IMR-90 (cell line): ENCODE results near the gene HEY2. TPM values are rescaled to one million over a fixed set of nuclear protein-coding genes. Genes with fewer than 3 reads are reported as not detected.
A peak's percentile ranks its signal among the peaks of the same experiment; 100 is the strongest.

ENCODE experiments used
- ATAC-seq: fragments of 200-7000 bp; cut with Tn5 transposase; 2 replicates; pipeline ENCODE4 v1.9.1; 2020; ENCODE audit warnings: low read depth, mild to moderate bottlenecking, moderate library complexity
- BruUV-seq: library from RNA; stranded (reverse); fragments of 400-500 nt; replicated peaks from 2 replicates; lab custom pipeline; 2021; lab: Mats Ljungman, UMichigan
- CTCF ChIA-PET: fragments of 300-600 bp; formaldehyde crosslinking; extraction: SDS; loops from one replicate; lab custom pipeline; 2021; ENCODE audit warnings: antibody characterized with exemption; lab: Yijun Ruan, JAX
- POLR2A ChIA-PET: fragments of 300-600 bp; sonication (Branson Sonifier 250); formaldehyde crosslinking; loops from one replicate; lab custom pipeline; 2022; ENCODE audit warnings: antibody characterized with exemption; ENCODE audit not compliant: unreplicated experiment; lab: Charles Lee
- DNase-seq: peaks from one replicate; pipeline ENCODE4 v3.0.0; 2013
- H2AFZ ChIP-seq: replicated peaks from 2 replicates; pipeline ENCODE3; 2013; ENCODE audit warnings: low read length, mild to moderate bottlenecking; ENCODE audit not compliant: poor library complexity
- H2AK5ac ChIP-seq: 2 replicates; pipeline ENCODE4 v1.6.1; 2013; ENCODE audit warnings: low read depth, low read length, inconsistent platforms
- H2AK9ac ChIP-seq: replicated peaks from 2 replicates; pipeline ENCODE3; 2013; ENCODE audit warnings: mild to moderate bottlenecking, low read depth, low read length, moderate library complexity; ENCODE audit not compliant: poor library complexity
- H2BK120ac ChIP-seq: 2 replicates; pipeline ENCODE4 v1.6.1; 2013; ENCODE audit warnings: low read depth, low read length, inconsistent platforms
- H2BK15ac ChIP-seq: 3 replicates; pipeline ENCODE4 v1.6.1; 2013; ENCODE audit warnings: low read depth, low read length, inconsistent platforms
- H2BK20ac ChIP-seq: 2 replicates; pipeline ENCODE4 v1.6.1; 2013; ENCODE audit warnings: low read depth, mild to moderate bottlenecking, inconsistent platforms, low read length, moderate library complexity
- H2BK5ac ChIP-seq: 2 replicates; pipeline ENCODE4 v1.6.1; 2013; ENCODE audit warnings: mild to moderate bottlenecking, low read depth, low read length, inconsistent platforms; ENCODE audit not compliant: poor library complexity, severe bottlenecking
- H3K14ac ChIP-seq: replicated peaks from 2 replicates; pipeline ENCODE4 v1.6.1; 2013; ENCODE audit warnings: low read depth, low read length, inconsistent platforms
- H3K18ac ChIP-seq: 2 replicates; pipeline ENCODE4 v1.6.1; 2013; ENCODE audit warnings: low read depth, low read length, control low read depth
- H3K23ac ChIP-seq: 2 replicates; pipeline ENCODE4 v1.6.1; 2013; ENCODE audit warnings: low read depth, low read length, inconsistent platforms
- H3K27ac ChIP-seq: 2 replicates; pipeline ENCODE4 v1.5.1; 2013; ENCODE audit warnings: mild to moderate bottlenecking, control low read depth, low read length; ENCODE audit not compliant: insufficient read depth
- H3K27me3 ChIP-seq: 2 replicates; pipeline ENCODE4 v1.6.1; 2013; ENCODE audit warnings: low read length; ENCODE audit not compliant: control insufficient read depth, insufficient read depth
- H3K36me3 ChIP-seq: 2 replicates; pipeline ENCODE4 v1.6.1; 2013; ENCODE audit warnings: low read length, mixed read lengths; ENCODE audit not compliant: control insufficient read depth, insufficient read depth
- H3K4ac ChIP-seq: 2 replicates; pipeline ENCODE4 v1.6.1; 2013; ENCODE audit warnings: low read depth, low read length, inconsistent platforms
- H3K4me1 ChIP-seq: 2 replicates; pipeline ENCODE4 v1.6.1; 2013; ENCODE audit warnings: low read length, mixed read lengths; ENCODE audit not compliant: control insufficient read depth, insufficient read depth
- H3K4me2 ChIP-seq: 2 replicates; pipeline ENCODE4 v1.6.1; 2013; ENCODE audit warnings: low read depth, mild to moderate bottlenecking, control low read depth, low read length, moderate library complexity
- H3K4me3 ChIP-seq: 2 replicates; pipeline ENCODE4 v1.5.1; 2013; ENCODE audit warnings: low read depth, mild to moderate bottlenecking, control low read depth, low read length, moderate library complexity; ENCODE audit not compliant: insufficient read depth
- H3K56ac ChIP-seq: 2 replicates; pipeline ENCODE4 v1.6.1; 2013; ENCODE audit warnings: low read length, inconsistent platforms; ENCODE audit not compliant: insufficient read depth; ENCODE audit errors: extremely low read depth
- H3K79me1 ChIP-seq, 2 experiments: 2 replicates each; pipeline ENCODE4 v1.6.1; 2013; ENCODE audit warnings: low read length in 2 of 2, inconsistent platforms in 1 of 2, low read depth in 1 of 2
- H3K9ac ChIP-seq: 2 replicates; pipeline ENCODE4 v1.6.1; 2013; ENCODE audit warnings: low read depth, low read length, control low read depth
- H3K9me1 ChIP-seq: 2 replicates; pipeline ENCODE4 v1.6.1; 2013; ENCODE audit warnings: low read length, inconsistent platforms; ENCODE audit not compliant: insufficient read depth
- H3K9me3 ChIP-seq: 2 replicates; pipeline ENCODE4 v1.6.1; 2013; ENCODE audit warnings: low read length; ENCODE audit not compliant: control insufficient read depth, insufficient read depth
- H4K20me1 ChIP-seq: 2 replicates; pipeline ENCODE4 v1.6.1; 2013; ENCODE audit warnings: low read length, inconsistent platforms; ENCODE audit not compliant: insufficient read depth
- H4K5ac ChIP-seq: 2 replicates; pipeline ENCODE4 v1.6.1; 2013; ENCODE audit warnings: mild to moderate bottlenecking, low read depth, low read length, control low read depth
- H4K8ac ChIP-seq, 2 experiments: 2 replicates each; pipeline ENCODE4 v1.6.1; 2013; ENCODE audit warnings: low read depth in 2 of 2, low read length in 2 of 2, control low read depth in 1 of 2, inconsistent platforms in 1 of 2
- H4K91ac ChIP-seq: 2 replicates; pipeline ENCODE4 v1.6.1; 2013; ENCODE audit warnings: low read depth, low read length, inconsistent platforms; ENCODE audit not compliant: insufficient read depth
- CHD1 ChIP-seq: IDR thresholded peaks from 2 replicates; pipeline ENCODE4 v1.6.1; 2012; ENCODE audit warnings: low read depth, low read length, improper control_type of control experiment
- FOS ChIP-seq: fragments of 150-350 bp; IDR thresholded peaks from 2 replicates; pipeline ENCODE4 v1.6.1; 2016; ENCODE audit warnings: low read depth, low read length
- RAD21 ChIP-seq: IDR thresholded peaks from 2 replicates; pipeline ENCODE4 v1.6.1; 2012; ENCODE audit warnings: low read length, improper control_type of control experiment
- RCOR1 ChIP-seq: IDR thresholded peaks from 2 replicates; pipeline ENCODE4 v1.6.1; 2012; ENCODE audit warnings: mild to moderate bottlenecking, low read length, improper control_type of control experiment; ENCODE audit not compliant: insufficient replicate concordance
- RFX5 ChIP-seq: IDR thresholded peaks from 2 replicates; pipeline ENCODE4 v1.8.0; 2012; ENCODE audit warnings: low read depth, mild to moderate bottlenecking, low read length, moderate library complexity
- SMC3 ChIP-seq: fragments of 150-350 bp; IDR thresholded peaks from 2 replicates; pipeline ENCODE4 v1.6.1; 2016; ENCODE audit warnings: low read depth, mild to moderate bottlenecking, antibody characterized with exemption, low read length, moderate library complexity
- WGBS, 2 experiments: methylation state at CpG; one replicate each; pipeline versions ENCODE4 v1.1.5 to v1.1.7; 2013; ENCODE audit warnings: missing lambda C conversion rate in 2 of 2; ENCODE audit not compliant: insufficient read length in 1 of 2; ENCODE audit errors: extremely low coverage in 2 of 2; 5-methylcytosine and 5-hydroxymethylcytosine counted together
- dilution Hi-C: fragments of 300-500 bp; cut with HindIII; formaldehyde crosslinking; loops from one replicate; pipeline ENCODE4 v1.14.3; 2018; ENCODE audit warnings: low sequenced_read_pairs; ENCODE audit not compliant: unreplicated experiment
- in situ Hi-C: fragments of 300-500 bp; cut with MboI; formaldehyde crosslinking; loops from 3 replicates; pipeline ENCODE4 v1.14.3; 2019; ENCODE audit warnings: low sequenced_read_pairs, inconsistent platforms, mixed read lengths
- intact Hi-C: fragments of 100-400 bp; cut with micrococcal nuclease; formaldehyde crosslinking; loops from 2 replicates; pipeline ENCODE4 v1.10.0; 2022
- polyA plus RNA-seq, 3 experiments: library from polyadenylated mRNA; depleted of rRNA; stranded (reverse); fragments of >200 nt; gene quantifications; 2 replicates each; pipeline ENCODE4 v1.2.3, GENCODE V29; 2012; ENCODE audit warnings: low replicate concordance in 1 of 3
- total RNA-seq: library from RNA; depleted of rRNA; stranded (reverse); fragments of >200 nt; gene quantifications from 2 replicates; pipeline ENCODE4 v1.2.3, GENCODE V29; 2012
- TF ChIP-seq, protein P1 (sequence below): conservative IDR thresholded peaks from 2 replicates; pipeline ENCODE4 v1.5.1; 2012; ENCODE audit warnings: mild to moderate bottlenecking, low read depth, low read length, improper control_type of control experiment
- TF ChIP-seq, protein P2 (sequence below): fragments of 150-350 bp; IDR thresholded peaks from 2 replicates; pipeline ENCODE4 v1.6.1; 2016; ENCODE audit warnings: low read depth, mild to moderate bottlenecking, low read length, moderate library complexity, borderline replicate concordance

HEY2 gene
- total and polyA plus RNA-seq, 2 of the 4 experiments (the other 2 are of a cell fraction) = not detected

DNA sequence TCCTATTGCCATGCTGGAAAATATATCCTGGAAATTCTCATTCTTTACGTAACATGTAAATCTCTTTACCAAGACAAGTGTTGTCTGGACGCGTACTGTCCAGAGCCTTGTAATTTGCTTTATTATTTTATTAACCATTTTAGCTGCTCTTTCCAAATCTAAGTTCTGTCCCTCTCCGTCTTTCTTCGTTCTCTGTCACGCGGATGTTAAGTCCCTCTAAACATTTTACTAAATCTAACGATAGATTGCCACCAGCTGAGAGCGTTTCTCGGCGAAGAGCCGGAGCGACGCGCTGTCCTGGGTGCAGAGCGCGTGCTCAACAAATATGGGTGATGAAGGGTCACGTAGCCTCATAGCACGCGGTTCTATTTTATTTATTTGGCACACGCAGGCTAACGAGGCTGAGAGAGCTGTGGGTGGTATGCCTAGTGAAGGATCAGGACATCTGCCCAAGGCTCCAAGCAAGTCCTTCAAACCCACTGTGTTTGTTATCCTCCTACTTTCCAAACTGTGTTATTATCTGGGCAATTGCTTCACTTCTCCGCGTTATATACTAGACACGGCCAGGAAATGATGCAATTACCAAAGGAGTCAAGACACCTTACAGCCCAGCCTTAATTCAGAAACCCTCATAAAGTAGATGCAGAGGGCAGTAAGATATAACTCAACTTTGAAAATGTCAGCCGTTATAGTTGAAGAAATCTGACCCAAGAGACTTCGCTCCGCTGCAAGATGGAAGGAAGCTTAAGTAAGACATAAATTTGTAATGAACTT, 31.3 kb downstream of the HEY2 start (continued):
- no peak; the same call in 1 of the 2 replicates for TF ChIP-seq SMC3
- no peak for TF ChIP-seq FOS

DNA sequence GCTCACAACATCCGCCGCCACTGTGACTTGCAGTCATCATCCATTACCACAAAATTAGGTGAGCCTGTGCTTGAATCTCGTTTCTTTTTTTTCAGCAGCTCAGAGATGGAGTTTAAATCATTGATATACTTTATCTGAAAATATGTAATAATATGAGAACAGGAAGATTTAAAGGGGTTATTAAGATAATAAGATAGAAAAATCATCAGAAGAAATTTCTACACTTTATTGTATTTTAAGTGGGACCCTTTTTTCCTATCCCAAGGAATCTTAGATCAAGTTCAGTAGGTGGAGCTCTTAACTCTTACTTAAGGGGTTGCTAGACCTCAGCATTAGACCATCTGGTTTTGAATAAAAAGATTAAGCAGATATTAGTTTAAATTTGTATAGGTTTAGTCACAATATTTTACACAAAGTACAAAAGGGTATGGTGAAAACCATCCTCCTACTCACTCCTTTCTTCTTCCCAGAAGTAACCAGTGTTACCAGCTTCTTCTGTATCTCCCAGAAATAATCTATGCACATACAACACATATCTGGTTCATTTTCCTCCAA, 32.0 kb downstream of the HEY2 start:
- Histone ChIP-seq H4K91ac (peak overlapping the region; percentile 86), H4K5ac (peak overlapping the region; percentile 25; the same call in 1 of the 2 replicates), H2AK9ac (peak overlapping the region; percentile 45), H2BK5ac (peak overlapping the region; percentile 93), H2BK15ac (peak overlapping the region; percentile 74; the same call in 2 of the 3 replicates), H3K4me3 (peak overlapping the region; percentile 59), H3K56ac (peak overlapping the region; percentile 80), H3K27ac (peak overlapping the region; percentile 79), H3K9ac (peak overlapping the region; percentile 84), H2BK20ac (peak overlapping the region; percentile 63), H3K9me1 (no peaks in the 10 kb centered on the region), H3K36me3 (no peaks in the 10 kb centered on the region), H3K18ac (peak overlapping the region; percentile 73), H3K27me3 (peaks cover 2% of the 10 kb centered on the region; the same call in 1 of the 2 replicates), H3K23ac (peak overlapping the region; percentile 57), H3K79me1 (peaks cover 4% of the 10 kb centered on the region in 2 experiments; a peak in 1 of 4 replicates), H2BK120ac (peak overlapping the region; percentile 94), H4K20me1 (no peaks in the 10 kb centered on the region), H3K4me1 (no peaks in the 10 kb centered on the region), H2AK5ac (no peak overlapping the region), H2AFZ (peak overlapping the region; percentile 93), H3K4me2 (peak overlapping the region; percentile 94), H3K9me3 (no peaks in the 10 kb centered on the region), H3K4ac (peak overlapping the region; percentile 94), H4K8ac (peak overlapping the region; percentile 11 to 87), H3K14ac (peak overlapping the region; percentile 98)
- BruUV-seq = TSS peak; percentile 67
- ATAC-seq = 0 out of 2 replicates have a peak, but pooled peaks have one; percentile 9
- POLR2A ChIA-PET = interaction anchor here (0.9 to 1.1 kb wide), 2 partner anchors 9 to 175 kb away, joined by 3 to 4 read pairs; partner anchors contain the start of gene NCOA7
- in situ Hi-C loops (no loop called here), intact Hi-C loops (loop anchor here (2.0 kb wide), 1 partner anchor 193 kb away; no protein-coding TSS in a partner anchor), dilution Hi-C loops (no loop called here)
- TF ChIP-seq, protein P1, sequence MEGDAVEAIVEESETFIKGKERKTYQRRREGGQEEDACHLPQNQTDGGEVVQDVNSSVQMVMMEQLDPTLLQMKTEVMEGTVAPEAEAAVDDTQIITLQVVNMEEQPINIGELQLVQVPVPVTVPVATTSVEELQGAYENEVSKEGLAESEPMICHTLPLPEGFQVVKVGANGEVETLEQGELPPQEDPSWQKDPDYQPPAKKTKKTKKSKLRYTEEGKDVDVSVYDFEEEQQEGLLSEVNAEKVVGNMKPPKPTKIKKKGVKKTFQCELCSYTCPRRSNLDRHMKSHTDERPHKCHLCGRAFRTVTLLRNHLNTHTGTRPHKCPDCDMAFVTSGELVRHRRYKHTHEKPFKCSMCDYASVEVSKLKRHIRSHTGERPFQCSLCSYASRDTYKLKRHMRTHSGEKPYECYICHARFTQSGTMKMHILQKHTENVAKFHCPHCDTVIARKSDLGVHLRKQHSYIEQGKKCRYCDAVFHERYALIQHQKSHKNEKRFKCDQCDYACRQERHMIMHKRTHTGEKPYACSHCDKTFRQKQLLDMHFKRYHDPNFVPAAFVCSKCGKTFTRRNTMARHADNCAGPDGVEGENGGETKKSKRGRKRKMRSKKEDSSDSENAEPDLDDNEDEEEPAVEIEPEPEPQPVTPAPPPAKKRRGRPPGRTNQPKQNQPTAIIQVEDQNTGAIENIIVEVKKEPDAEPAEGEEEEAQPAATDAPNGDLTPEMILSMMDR = peak; percentile 33; the same call in 1 of the 2 replicates
- peak; percentile 13; the same call in 1 of the 2 replicates for TF ChIP-seq RAD21
- TF ChIP-seq, protein P2, sequence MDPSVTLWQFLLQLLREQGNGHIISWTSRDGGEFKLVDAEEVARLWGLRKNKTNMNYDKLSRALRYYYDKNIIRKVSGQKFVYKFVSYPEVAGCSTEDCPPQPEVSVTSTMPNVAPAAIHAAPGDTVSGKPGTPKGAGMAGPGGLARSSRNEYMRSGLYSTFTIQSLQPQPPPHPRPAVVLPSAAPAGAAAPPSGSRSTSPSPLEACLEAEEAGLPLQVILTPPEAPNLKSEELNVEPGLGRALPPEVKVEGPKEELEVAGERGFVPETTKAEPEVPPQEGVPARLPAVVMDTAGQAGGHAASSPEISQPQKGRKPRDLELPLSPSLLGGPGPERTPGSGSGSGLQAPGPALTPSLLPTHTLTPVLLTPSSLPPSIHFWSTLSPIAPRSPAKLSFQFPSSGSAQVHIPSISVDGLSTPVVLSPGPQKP = no peak
- no peak for TF ChIP-seq RFX5
- TF ChIP-seq RCOR1 = no peak
- no peak for TF ChIP-seq CHD1
- peak; percentile 47 for DNase-seq
- CTCF ChIA-PET = interaction anchor here (0.8 to 2.1 kb wide), 6 partner anchors 9 to 178 kb away, joined by 3 to 18 read pairs (median 5); partner anchors contain the start of gene NCOA7
- no CpG with 5 or more reads among the region's 3 CpGs for WGBS, 2 experiments
